Mucosa of descending colon (tissue), 3 donors: ENCODE measurements around the gene VTN. TPM values are rescaled to one million over a fixed set of nuclear protein-coding genes. Genes with fewer than 3 reads are reported as not detected.

ENCODE experiments used
- ATAC-seq: fragments of 200-7000 bp; cut with Tn5 transposase; one replicate; pipeline ENCODE4 v1.9.1; 2020; ENCODE audit warnings: mild to moderate bottlenecking, moderate library complexity
- DNase-seq, 3 donors: peaks; one replicate each; pipeline ENCODE4 v3.0.0-alpha.2; 2020
- H3K36me3 ChIP-seq: fragments of 200-600 bp; one replicate; pipeline ENCODE4 v1.8.0; 2021; ENCODE audit warnings: low read depth, mild to moderate bottlenecking
- H3K4me1 ChIP-seq: fragments of 200-600 bp; one replicate; pipeline ENCODE4 v1.8.0; 2021; ENCODE audit warnings: low read depth, mild to moderate bottlenecking
- H3K4me3 ChIP-seq: fragments of 200-600 bp; one replicate; pipeline ENCODE4 v1.8.0; 2021; ENCODE audit warnings: mild to moderate bottlenecking
- H3K9me3 ChIP-seq: fragments of 200-600 bp; one replicate; pipeline ENCODE4 v1.8.0; 2021; ENCODE audit warnings: mild to moderate bottlenecking
- CTCF ChIP-seq: fragments of 200-600 bp; IDR thresholded peaks from one replicate; pipeline ENCODE4 v1.8.0; 2022; ENCODE audit warnings: antibody characterized with exemption, mild to moderate bottlenecking
- intact Hi-C, 2 donors: fragments of 100-400 bp; cut with DNase I in 1 of 2; cut with micrococcal nuclease in 1 of 2; formaldehyde crosslinking; loops; one replicate each; pipeline versions ENCODE4 v1.11.0 to v1.11.1; 2022; cut with DNase I, micrococcal nuclease
- total RNA-seq, 3 donors: library from RNA; stranded (reverse); fragmentation: NEBNext Ultra II Directional in 2 of 3; extraction: Animal tissue kit (Norgen Biotek cat#: 25700) in 2 of 3; gene quantifications; one replicate each; pipeline versions ENCODE4 v1.2.1 to v1.2.4, GENCODE V29; 2021 to 2023
- donor health status: DM: no; HTN: no; CAD: no; lungs with moderate emphysema.
- donor health status: DM: no; HTN: no; CAD: no.
- donor health status: DM: no; HTN: yes; CAD: no.

VTN gene
- total RNA-seq, 3 donors from 2014 or later, result 0.23 to 0.39 (median 0.35) TPM

- no peak for TF ChIP-seq CTCF
- no peak for DNase-seq
- peaks cover 23% of the 10 kb centered on the region for H3K4me1 ChIP-seq
- no peak overlapping the region for H3K4me3 ChIP-seq
- ATAC-seq, result no peak
- peaks cover 4% of the 10 kb centered on the region for H3K36me3 ChIP-seq
- intact Hi-C loops, result no loop called here
- H3K9me3 ChIP-seq, result no peaks in the 10 kb centered on the region
These were observed 31.9 kb downstream of the VTN start for GRCh38 chr17:28338056-28338768.

DNA sequence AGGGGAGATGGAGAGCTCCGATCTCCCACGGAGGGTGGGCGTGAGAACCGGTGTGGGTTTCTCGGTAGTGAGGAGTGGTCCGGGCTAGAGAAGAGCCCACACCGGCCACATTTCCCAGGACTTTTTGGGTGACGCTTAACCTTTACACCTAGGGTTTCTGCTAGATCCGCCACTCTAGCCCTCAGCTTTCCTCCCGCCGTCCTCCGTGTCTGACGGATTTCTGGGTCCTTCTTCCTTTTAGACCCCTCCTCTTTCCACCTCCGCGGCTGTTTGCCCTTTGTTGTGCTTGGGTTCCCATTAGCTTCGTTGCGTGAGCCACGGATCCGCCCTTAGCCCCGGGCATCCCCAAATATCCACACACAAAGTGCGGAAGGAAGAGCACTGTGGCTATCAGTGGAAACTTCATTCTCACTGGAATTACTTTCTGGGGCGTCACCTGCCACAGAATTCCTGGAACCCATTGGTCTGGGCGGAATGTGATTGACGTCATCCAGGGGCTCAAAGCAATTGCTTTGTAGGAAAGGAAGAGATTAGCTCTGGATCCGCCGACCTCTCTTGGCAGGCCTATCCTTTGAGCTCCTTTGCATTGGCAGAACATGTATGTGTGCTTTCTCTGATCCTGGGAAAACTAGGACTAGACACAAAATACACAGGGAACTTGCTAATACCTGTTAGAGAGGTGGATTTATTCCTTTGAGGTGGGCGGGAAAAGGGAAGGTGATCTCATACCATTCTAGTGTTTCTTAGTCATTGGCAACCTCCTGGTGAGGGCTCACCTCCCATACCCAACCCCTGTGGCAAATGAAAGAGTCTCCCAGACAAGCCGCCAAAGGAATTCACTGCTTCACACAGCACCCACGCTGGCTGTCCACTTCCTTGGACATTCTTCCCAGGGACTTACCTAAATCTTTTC, 33.9 kb downstream of the VTN start:
- peaks cover 4% of the 10 kb centered on the region for H3K36me3 ChIP-seq
- no peak for TF ChIP-seq CTCF
- peaks cover 23% of the 10 kb centered on the region for H3K4me1 ChIP-seq
- DNase-seq (peak; percentile 53 to 66 (median 53)), ATAC-seq (peak; percentile 31)
- peak overlapping the region; percentile 84 for H3K4me3 ChIP-seq
- intact Hi-C loops, result no loop called here
- no peaks in the 10 kb centered on the region for H3K9me3 ChIP-seq

DNA sequence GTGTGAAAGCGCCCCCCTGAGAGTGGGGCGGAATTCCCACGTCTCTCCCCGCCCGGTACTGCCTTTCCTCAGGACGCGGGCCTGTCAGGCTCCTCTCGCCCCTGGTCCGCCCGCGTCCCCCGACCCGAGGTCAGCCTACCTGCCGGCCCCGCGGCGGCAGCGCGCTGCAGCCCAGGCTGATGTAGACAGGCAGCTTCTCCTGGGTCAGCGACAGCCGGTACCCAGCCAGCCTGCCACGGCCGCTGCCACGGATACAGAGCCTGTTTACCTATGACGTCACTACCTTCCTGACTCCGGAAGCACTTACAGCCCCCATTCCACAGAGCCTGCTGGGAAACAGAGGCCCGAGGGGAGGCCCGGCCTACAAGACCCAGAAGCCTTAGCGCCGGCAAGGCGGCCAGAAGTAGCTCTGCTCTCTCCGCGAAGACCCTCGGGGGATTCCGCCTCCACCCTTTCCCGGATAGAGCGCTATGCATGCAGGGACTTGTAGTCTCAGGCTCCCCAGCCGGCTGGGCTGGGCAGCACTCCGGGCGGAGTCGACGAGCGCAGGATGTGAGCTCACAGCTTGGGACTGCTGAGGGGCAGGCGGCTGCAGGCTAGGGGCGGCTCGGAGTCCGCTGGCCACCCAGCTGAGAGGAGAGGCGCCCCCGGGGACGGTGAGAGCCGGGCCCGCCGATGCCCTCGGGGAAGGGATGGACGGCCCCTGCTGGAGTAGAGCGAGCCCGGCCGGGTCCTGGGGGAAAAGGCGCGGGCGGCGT, 34.7 kb downstream of the VTN start, which contains the start of the genes IFT20 and TNFAIP1:
TSS of gene IFT20 (minus strand) at position 272 of the 758 bp plus-strand sequence. CDS start 3,487 bp downstream, outside the sequence.
TSS of gene TNFAIP1 (plus strand) at position 561 of the 758 bp plus-strand sequence. CDS start 3,761 bp downstream, outside the sequence.
- peak; percentile 97 for ATAC-seq
- no peaks in the 10 kb centered on the region for H3K9me3 ChIP-seq

GRCh38 chr17:28334666-28335200, 35.4 kb downstream of the VTN start:
- DNase-seq (peak in 1 of 3 donors; percentile 34), ATAC-seq (peak; percentile 3)
- no peaks in the 10 kb centered on the region for H3K9me3 ChIP-seq
- TF ChIP-seq CTCF, result no peak
- intact Hi-C loops, result no loop called here
- peaks cover 4% of the 10 kb centered on the region for H3K36me3 ChIP-seq
- peaks cover 23% of the 10 kb centered on the region for H3K4me1 ChIP-seq
- peak overlapping the region; percentile 84 for H3K4me3 ChIP-seq

More for the DNA sequence above, 34.7 kb downstream of the VTN start, which contains the start of the genes IFT20 and TNFAIP1:
- H3K36me3 ChIP-seq, result peaks cover 4% of the 10 kb centered on the region
- DNase-seq, result peak; percentile 97 to 100 (median 98)
- intact Hi-C loops, result no loop called here
- H3K4me3 ChIP-seq, result peak within 1 kb of the TSS; percentile 84
- peaks cover 23% of the 10 kb centered on the region for H3K4me1 ChIP-seq
- no peak for TF ChIP-seq CTCF

- Histone ChIP-seq H3K36me3 (peaks cover 4% of the 10 kb centered on the region), H3K4me1 (peaks cover 23% of the 10 kb centered on the region), H3K4me3 (no peak overlapping the region), H3K9me3 (no peaks in the 10 kb centered on the region)
- intact Hi-C loops, result no loop called here
- TF ChIP-seq CTCF, result no peak
- no peak for ATAC-seq
- no peak for DNase-seq
These were observed 35.9 kb downstream of the VTN start for GRCh38 chr17:28334171-28334570.
